Neuronal stem cell (in vitro differentiated cells): Measurements from ENCODE around the gene SEC23IP.
A peak's percentile ranks its signal among the peaks of the same experiment; 100 is the strongest.
"Not testable (repeated sequence)": the region's sequence is repeated elsewhere in the genome, so short reads cannot be mapped to it uniquely, and the experiment has no call there.

ENCODE experiments used
- DNase-seq: peaks from one replicate; pipeline ENCODE4 v3.0.0-alpha.2; 2013; ENCODE audit warnings: low spot score
- H2AFZ ChIP-seq: one replicate; pipeline ENCODE4 v1.6.1; 2013; ENCODE audit warnings: mild to moderate bottlenecking, low read length, inconsistent platforms
- H2AK5ac ChIP-seq: 2 replicates; pipeline ENCODE4 v1.6.1; 2013; ENCODE audit warnings: low read depth, mild to moderate bottlenecking, inconsistent platforms, low read length, moderate library complexity, mixed read lengths
- H2BK120ac ChIP-seq: 2 replicates; pipeline ENCODE4 v1.6.1; 2013; ENCODE audit warnings: low read depth, mild to moderate bottlenecking, inconsistent platforms, low read length, moderate library complexity, mixed read lengths
- H2BK12ac ChIP-seq: one replicate; pipeline ENCODE4 v1.6.1; 2013; ENCODE audit warnings: low read length, inconsistent platforms
- H2BK15ac ChIP-seq: 2 replicates; pipeline ENCODE4 v1.6.1; 2013; ENCODE audit warnings: mild to moderate bottlenecking, low read length, inconsistent platforms, mixed read lengths
- H2BK5ac ChIP-seq: one replicate; pipeline ENCODE4 v1.6.1; 2013; ENCODE audit warnings: inconsistent platforms, mild to moderate bottlenecking, low read length, moderate library complexity
- H3K14ac ChIP-seq: one replicate; pipeline ENCODE4 v1.6.1; 2013; ENCODE audit warnings: low read length, inconsistent platforms
- H3K18ac ChIP-seq: 2 replicates; pipeline ENCODE4 v1.6.1; 2013; ENCODE audit warnings: low read length, inconsistent platforms
- H3K23ac ChIP-seq: 2 replicates; pipeline ENCODE4 v1.6.1; 2013; ENCODE audit warnings: low read depth, mild to moderate bottlenecking, mixed read lengths, low read length, inconsistent platforms; ENCODE audit not compliant: poor library complexity
- H3K27ac ChIP-seq: replicated peaks from 3 replicates; pipeline ENCODE4 v1.5.1; 2013; ENCODE audit warnings: low read length, inconsistent platforms
- H3K27me3 ChIP-seq, 3 experiments: 2 replicates each; pipeline ENCODE4 v1.6.1; 2013; ENCODE audit warnings: low read length in 3 of 3, mild to moderate bottlenecking in 2 of 3, inconsistent platforms in 1 of 3, low read depth in 1 of 3, mixed read lengths in 1 of 3, moderate library complexity in 1 of 3; ENCODE audit not compliant: control insufficient read depth in 3 of 3, insufficient read depth in 3 of 3
- H3K36me3 ChIP-seq, 2 donors: replicated peaks in 1 of 2; 2 replicates each; pipeline ENCODE4 v1.6.1; 2013; ENCODE audit warnings: low read length in 2 of 2; ENCODE audit not compliant: control insufficient read depth in 2 of 2, insufficient read depth in 2 of 2
- H3K4ac ChIP-seq: 2 replicates; pipeline ENCODE4 v1.6.1; 2013; ENCODE audit warnings: inconsistent platforms, mild to moderate bottlenecking, low read length, moderate library complexity
- H3K4me1 ChIP-seq, 2 donors: 1 replicate in 1 of 2; 2 replicates in 1 of 2; pipeline ENCODE4 v1.6.1; 2013; ENCODE audit warnings: low read length in 2 of 2, low read depth in 1 of 2; ENCODE audit not compliant: control insufficient read depth in 2 of 2, insufficient read depth in 1 of 2
- H3K4me2 ChIP-seq: one replicate; pipeline ENCODE4 v1.6.1; 2013; ENCODE audit warnings: mild to moderate bottlenecking, low read length, inconsistent platforms; ENCODE audit not compliant: insufficient read depth, poor library complexity, severe bottlenecking
- H3K4me3 ChIP-seq, 2 donors: 2 replicates each; pipeline ENCODE4 v1.5.1; 2013; ENCODE audit warnings: low read length in 2 of 2, mild to moderate bottlenecking in 2 of 2, inconsistent platforms in 1 of 2, moderate library complexity in 1 of 2
- H3K79me1 ChIP-seq: one replicate; pipeline ENCODE4 v1.6.1; 2013; ENCODE audit warnings: low read depth, mild to moderate bottlenecking, inconsistent platforms, low read length, moderate library complexity
- H3K9ac ChIP-seq: one replicate; pipeline ENCODE4 v1.6.1; 2013; ENCODE audit warnings: mild to moderate bottlenecking, low read depth, low read length, inconsistent platforms; ENCODE audit not compliant: poor library complexity
- H3K9me3 ChIP-seq, 2 donors: replicated peaks in 1 of 2; 2 replicates each; pipeline versions ENCODE3 to v1.6.1; 2013; ENCODE audit warnings: low read length in 2 of 2, mild to moderate bottlenecking in 2 of 2, inconsistent platforms in 1 of 2, low read depth in 1 of 2, mixed read lengths in 1 of 2, moderate library complexity in 1 of 2; ENCODE audit not compliant: control insufficient read depth in 2 of 2, insufficient read depth in 1 of 2
- H4K8ac ChIP-seq: one replicate; pipeline ENCODE4 v1.6.1; 2013; ENCODE audit warnings: low read depth, mild to moderate bottlenecking, inconsistent platforms, low read length, moderate library complexity
- H4K91ac ChIP-seq: one replicate; pipeline ENCODE4 v1.6.1; 2013; ENCODE audit warnings: low read length, low read depth, mild to moderate bottlenecking, inconsistent platforms; ENCODE audit not compliant: poor library complexity
- WGBS, 2 donors: extraction: QIAGEN DNeasy Blood & Tissue Kit; methylation state at CpG; one replicate each; pipeline ENCODE4 v1.1.7; 2013; ENCODE audit warnings: missing lambda C conversion rate in 2 of 2, mixed read lengths in 1 of 2; ENCODE audit not compliant: insufficient read length in 2 of 2, insufficient replicate concordance in 1 of 2; ENCODE audit errors: extremely low coverage in 2 of 2; 5-methylcytosine and 5-hydroxymethylcytosine counted together

Gene SEC23IP

DNA sequence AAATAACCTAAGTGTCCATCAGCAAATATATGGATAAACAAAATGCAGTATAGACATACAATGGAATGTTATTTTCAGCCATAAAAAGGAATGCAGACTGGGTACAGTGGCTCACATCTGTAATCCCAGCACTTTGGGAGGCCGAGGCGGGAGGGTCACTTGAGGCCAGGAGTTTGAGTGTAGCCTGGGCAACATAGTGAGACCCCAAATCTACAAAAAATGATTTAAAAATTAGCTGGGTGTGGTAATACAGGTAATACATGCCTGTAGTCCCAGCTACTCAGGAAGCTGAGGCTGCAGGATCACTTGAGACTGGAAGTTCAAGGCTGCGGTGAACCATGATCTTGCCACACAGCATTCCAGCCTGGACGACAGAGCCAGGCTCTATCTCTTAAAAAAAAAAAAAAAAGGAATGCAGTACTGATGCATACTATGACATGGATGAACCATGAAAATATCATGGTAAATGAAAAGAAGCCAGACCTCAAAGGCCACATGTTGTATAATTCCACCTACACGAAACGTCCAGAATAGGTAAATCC lies 26.8 kb upstream of the SEC23IP start:
- H4K91ac ChIP-seq, result no peak overlapping the region
- no peak for DNase-seq
- H3K4me1 ChIP-seq, result peaks cover 0 to 2% of the 10 kb centered on the region in 2 donors
- no peak overlapping the region for H3K27ac ChIP-seq
- H3K9ac ChIP-seq, result no peak overlapping the region
- no peak overlapping the region for H3K4me2 ChIP-seq
- no peak overlapping the region for H3K23ac ChIP-seq
- H2BK5ac ChIP-seq, result no peak overlapping the region
- H3K4ac ChIP-seq, result no peak overlapping the region
- H2AK5ac ChIP-seq, result no peak overlapping the region
- no peak overlapping the region for H3K4me3 ChIP-seq
- no CpG with 5 or more reads among the region's 6 CpGs for WGBS, 2 donors
- H2AFZ ChIP-seq, result no peak overlapping the region
- H3K9me3 ChIP-seq, result peaks cover 2 to 25% of the 10 kb centered on the region in 2 donors
- H3K27me3 ChIP-seq, result no peaks in the 10 kb centered on the region
- no peak overlapping the region for H3K18ac ChIP-seq
- no peak overlapping the region for H2BK120ac ChIP-seq
- peaks cover 2 to 49% of the 10 kb centered on the region in 2 donors for H3K36me3 ChIP-seq
- H3K14ac ChIP-seq, result no peak overlapping the region
- peaks cover 5% of the 10 kb centered on the region for H3K79me1 ChIP-seq
- H4K8ac ChIP-seq, result no peak overlapping the region
- H2BK12ac ChIP-seq, result no peak overlapping the region
- H2BK15ac ChIP-seq, result no peak overlapping the region

DNA sequence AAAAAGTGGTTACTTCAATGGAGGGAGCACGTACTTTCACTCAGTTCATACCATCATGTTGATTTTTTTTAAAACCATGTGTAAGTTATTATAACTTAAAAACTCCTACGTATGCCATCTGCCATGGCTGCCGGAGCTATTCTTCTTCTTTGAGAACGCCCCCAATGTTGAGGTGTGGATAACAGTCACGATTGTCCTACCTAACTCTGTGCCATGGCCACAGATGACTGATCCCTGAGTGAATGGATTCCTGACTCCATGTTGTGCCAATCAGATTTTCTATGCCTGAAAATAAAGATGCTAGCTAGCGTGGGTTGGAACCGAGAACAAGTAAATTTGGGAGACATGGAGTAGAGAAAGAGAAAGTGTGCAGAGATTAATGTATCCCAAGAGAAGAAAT lies 25.2 kb upstream of the SEC23IP start:
- Histone ChIP-seq H3K36me3 (peaks cover 2 to 47% of the 10 kb centered on the region in 2 donors), H3K9me3 (peaks cover 2 to 25% of the 10 kb centered on the region in 2 donors), H3K18ac (no peak overlapping the region), H3K4me3 (no peak overlapping the region), H3K14ac (no peak overlapping the region), H3K23ac (no peak overlapping the region), H3K4ac (no peak overlapping the region), H4K91ac (no peak overlapping the region), H4K8ac (no peak overlapping the region), H2BK5ac (no peak overlapping the region), H3K9ac (no peak overlapping the region), H3K4me2 (no peak overlapping the region), H3K79me1 (peaks cover 2% of the 10 kb centered on the region), H3K27me3 (no peaks in the 10 kb centered on the region), H2BK120ac (no peak overlapping the region), H2BK15ac (no peak overlapping the region), H2AK5ac (no peak overlapping the region), H3K4me1 (peaks cover 0 to 2% of the 10 kb centered on the region in 2 donors), H2AFZ (no peak overlapping the region), H3K27ac (no peak overlapping the region), H2BK12ac (no peak overlapping the region)
- no peak for DNase-seq
- WGBS, 2 donors, result no CpG with 5 or more reads among the region's 7 CpGs

DNA sequence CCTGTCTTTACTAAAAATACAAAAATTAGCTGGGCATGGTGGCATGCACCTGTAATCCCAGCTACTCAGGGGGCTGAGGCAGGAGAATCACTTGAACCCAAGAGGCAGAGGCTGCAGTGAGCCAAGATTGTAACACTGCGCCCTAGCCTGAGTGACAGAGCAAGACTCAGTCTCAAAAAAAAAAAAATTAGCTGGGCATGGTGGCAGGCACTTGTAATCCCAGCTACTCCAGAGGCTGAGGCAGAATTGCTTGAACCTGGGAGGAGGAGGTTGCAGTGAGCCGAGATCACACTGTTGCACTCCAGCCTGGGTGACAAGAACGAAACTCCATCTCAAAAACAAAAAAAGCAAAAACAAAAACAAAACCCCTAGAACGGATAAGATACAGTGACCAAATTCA lies 23.1 kb upstream of the SEC23IP start:
- not testable (repeated sequence) for H2BK5ac ChIP-seq, H3K4me1 ChIP-seq, H3K23ac ChIP-seq, H2AFZ ChIP-seq, H3K14ac ChIP-seq, H2BK12ac ChIP-seq, H2BK120ac ChIP-seq, H3K27me3 ChIP-seq, H4K8ac ChIP-seq, H3K4me2 ChIP-seq, H2BK15ac ChIP-seq, H3K79me1 ChIP-seq, H3K4me3 ChIP-seq, H3K9ac ChIP-seq, DNase-seq, H4K91ac ChIP-seq, H3K18ac ChIP-seq, H3K4ac ChIP-seq, H2AK5ac ChIP-seq, H3K27ac ChIP-seq
- Histone ChIP-seq H3K36me3 (peaks cover 2 to 35% of the 10 kb centered on the region in 2 donors), H3K9me3 (peaks cover 0 to 17% of the 10 kb centered on the region in 2 donors)
- WGBS, 2 donors, result no CpG with 5 or more reads among the region's 4 CpGs

DNA sequence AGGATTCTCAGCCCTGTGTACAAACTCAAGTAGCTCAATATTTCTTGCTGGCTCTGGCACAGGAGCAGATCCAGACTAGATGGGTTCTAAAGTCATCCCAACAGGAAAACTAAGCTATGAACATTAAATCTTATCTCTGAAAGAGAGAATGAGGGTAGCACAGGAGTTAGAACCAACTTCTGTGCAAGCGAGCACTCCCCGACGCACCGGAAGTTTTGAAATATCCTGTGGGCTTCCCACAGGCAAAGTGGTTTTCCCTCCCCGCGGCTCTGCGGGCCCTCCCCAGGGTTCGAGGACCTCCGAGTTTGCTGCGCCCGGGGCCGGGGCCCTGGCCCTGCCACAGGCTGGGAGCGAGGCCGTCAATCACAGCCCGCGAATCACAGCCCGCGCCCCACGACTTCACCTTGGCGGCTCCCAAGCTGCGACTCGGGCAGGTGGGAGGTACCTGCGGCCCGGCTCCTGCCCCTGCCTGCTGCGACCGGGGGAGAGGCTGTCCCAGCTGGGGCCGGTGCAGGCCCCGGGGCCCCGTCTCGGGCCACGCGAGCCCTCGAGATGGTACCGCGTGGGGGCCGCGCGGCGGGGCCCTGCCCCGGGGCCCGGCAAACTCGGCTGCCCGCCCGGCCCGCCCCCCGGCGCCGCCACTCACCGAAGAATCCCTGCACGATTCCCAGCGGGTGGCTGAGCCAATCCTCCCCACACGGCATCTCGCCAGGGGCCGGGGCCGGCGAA lies 20.5 kb upstream of the SEC23IP start:
- Histone ChIP-seq H3K27ac (peak overlapping the region; percentile 68), H4K91ac (no peak overlapping the region), H3K18ac (peak overlapping the region; percentile 98), H3K4me3 (peak overlapping the region; percentile 59 to 99), H2BK15ac (peak overlapping the region; percentile 25), H3K27me3 (no peaks in the 10 kb centered on the region), H3K79me1 (peaks cover 2% of the 10 kb centered on the region), H3K14ac (no peak overlapping the region), H3K4me1 (peaks cover 0 to 2% of the 10 kb centered on the region in 2 donors), H3K23ac (peak overlapping the region; percentile 46), H3K9ac (peak overlapping the region; percentile 83), H2BK120ac (peak overlapping the region; percentile 21), H3K4me2 (peak overlapping the region; percentile 76), H3K9me3 (no peaks in the 10 kb centered on the region), H4K8ac (no peak overlapping the region), H3K36me3 (peaks cover 0 to 17% of the 10 kb centered on the region in 2 donors), H2AFZ (peak overlapping the region; percentile 84), H2BK12ac (no peak overlapping the region), H2BK5ac (peak overlapping the region; percentile 79), H2AK5ac (peak overlapping the region; percentile 72), H3K4ac (no peak overlapping the region)
- DNase-seq, result peak; percentile 11
- WGBS, 2 donors, result no CpG with 5 or more reads among the region's 56 CpGs
